GM12878 (cell line): Measurements from ENCODE around the gene RAB3C. TPM values are rescaled to one million over a fixed set of nuclear protein-coding genes. Genes with fewer than 3 reads are reported as not detected.

Experiments
- ATAC-seq: fragments of 200-7000 bp; cut with Tn5 transposase; 3 replicates; pipeline ENCODE4 v1.9.1; 2020; ENCODE audit warnings: mild to moderate bottlenecking, moderate library complexity
- BruUV-seq: library from RNA; stranded (reverse); fragments of 400-500 nt; replicated peaks from 2 replicates; lab custom pipeline; 2021; lab: Mats Ljungman, UMichigan
- CTCF ChIA-PET: fragments of 300-600 bp; sonication (Branson Sonifier 250); formaldehyde crosslinking; extraction: SDS; loops from one replicate; lab custom pipeline; 2021; ENCODE audit warnings: inconsistent platforms; lab: Yijun Ruan, JAX
- POLR2A ChIA-PET: fragments of 350-600 bp; formaldehyde crosslinking; extraction: SDS; loops from one replicate; lab custom pipeline; 2021; ENCODE audit warnings: inconsistent platforms; lab: Charles Lee
- RAD21 ChIA-PET: fragments of 300-600 bp; sonication (Branson Sonifier 250); formaldehyde crosslinking; loops from one replicate; lab custom pipeline; 2023; ENCODE audit warnings: antibody characterized with exemption; ENCODE audit not compliant: unreplicated experiment; lab: Charles Lee
- SMC1A ChIA-PET: fragments of 300-600 bp; sonication (Branson Sonifier 250); formaldehyde crosslinking; loops from one replicate; lab custom pipeline; 2023; ENCODE audit not compliant: unreplicated experiment, uncharacterized antibody; lab: Charles Lee
- DNase-seq: peaks from one replicate; pipeline ENCODE4 v3.0.0-alpha.2; 2011; ENCODE audit warnings: low read depth, low spot score
- FAIRE-seq: peaks from 3 replicates; lab custom pipeline; 2011; peaks lifted over from hg19 to GRCh38; lab: Jason Lieb, UNC
- H2AFZ ChIP-seq: 2 replicates; pipeline ENCODE4 v1.6.0; 2011; ENCODE audit warnings: low read depth, low read length, control low read depth; ENCODE audit not compliant: control insufficient read depth
- H3K27ac ChIP-seq: 2 replicates; pipeline ENCODE4 v1.5.1; 2011; ENCODE audit warnings: control low read depth; ENCODE audit not compliant: control insufficient read depth, insufficient read depth
- H3K27me3 ChIP-seq, 2 experiments: replicated peaks in 1 of 2; 2 replicates each; pipeline versions ENCODE4 v1.6.0 to v1.6.1; 2011; ENCODE audit warnings: low read length in 1 of 2; ENCODE audit not compliant: control insufficient read depth in 2 of 2, insufficient read depth in 2 of 2
- H3K36me3 ChIP-seq, 2 experiments: 2 replicates each; pipeline ENCODE4 v1.5.1; 2011; ENCODE audit warnings: low read length in 1 of 2; ENCODE audit not compliant: control insufficient read depth in 2 of 2, insufficient read depth in 2 of 2
- H3K4me1 ChIP-seq: 2 replicates; pipeline ENCODE4 v1.6.1; 2011; ENCODE audit warnings: mild to moderate bottlenecking, low read length, moderate library complexity, mixed read lengths; ENCODE audit not compliant: control insufficient read depth, insufficient read depth
- H3K4me2 ChIP-seq: 2 replicates; pipeline ENCODE4 v1.6.0; 2011; ENCODE audit warnings: control low read depth; ENCODE audit not compliant: control insufficient read depth, insufficient read depth
- H3K4me3 ChIP-seq: fragments of 200-600 bp; sonication (generic); 2 replicates; pipeline ENCODE4 v1.5.1; 2016
- H3K79me2 ChIP-seq: 2 replicates; pipeline ENCODE4 v1.6.0; 2011; ENCODE audit warnings: low read length; ENCODE audit not compliant: control insufficient read depth, insufficient read depth
- H3K9ac ChIP-seq: 2 replicates; pipeline ENCODE4 v1.8.0; 2011; ENCODE audit warnings: low read length, control low read depth, mixed read lengths; ENCODE audit not compliant: control insufficient read depth, insufficient read depth
- H3K9me3 ChIP-seq: replicated peaks from 3 replicates; pipeline ENCODE4 v1.5.1; 2011; ENCODE audit warnings: mild to moderate bottlenecking, low read length; ENCODE audit not compliant: control insufficient read depth, insufficient read depth
- H4K20me1 ChIP-seq: 2 replicates; pipeline ENCODE4 v1.6.0; 2011; ENCODE audit not compliant: control insufficient read depth, insufficient read depth
- ASH2L ChIP-seq: fragments of 300-600, 200-600 bp; sonication (generic); IDR thresholded peaks from 2 replicates; pipeline ENCODE4 v1.6.1; 2017; ENCODE audit warnings: low read depth, mild to moderate bottlenecking, borderline replicate concordance
- EED ChIP-seq: sonication (generic); IDR thresholded peaks from 2 replicates; pipeline ENCODE4 v1.6.1; 2016; ENCODE audit warnings: antibody characterized with exemption, low read depth
- EGR1 ChIP-seq, 2 experiments: IDR thresholded peaks; 1 replicate in 1 of 2; 2 replicates in 1 of 2; pipeline ENCODE4 v1.6.1; 2011 to 2012; ENCODE audit warnings: low read depth in 2 of 2, low read length in 2 of 2, borderline replicate concordance in 1 of 2, mild to moderate bottlenecking in 1 of 2, moderate library complexity in 1 of 2
- HDAC6 ChIP-seq: fragments of 200-600 bp; sonication (generic); IDR thresholded peaks from one replicate; pipeline ENCODE4 v1.8.0; 2017; ENCODE audit warnings: antibody characterized with exemption; ENCODE audit not compliant: unreplicated experiment
- MYC ChIP-seq: IDR thresholded peaks from 2 replicates; pipeline ENCODE4 v1.6.1; 2011; ENCODE audit warnings: mild to moderate bottlenecking, low read length, moderate library complexity, inconsistent platforms; ENCODE audit not compliant: insufficient read depth, insufficient replicate concordance, insufficient read length, severe bottlenecking
- NBN ChIP-seq: fragments of 450-650 bp; IDR thresholded peaks from 2 replicates; pipeline ENCODE4 v1.6.1; 2016
- NFXL1 ChIP-seq: fragments of 450-650 bp; IDR thresholded peaks from 2 replicates; pipeline ENCODE4 v1.6.1; 2017; ENCODE audit warnings: antibody characterized with exemption, mild to moderate bottlenecking, borderline replicate concordance
- NR2C2 ChIP-seq: IDR thresholded peaks from 2 replicates; pipeline ENCODE4 v1.6.1; 2011; ENCODE audit warnings: borderline replicate concordance, low read depth; ENCODE audit not compliant: control insufficient read depth, insufficient read length
- POLR2A ChIP-seq: IDR thresholded peaks from 2 replicates; pipeline ENCODE4 v1.6.1; 2011; ENCODE audit warnings: low read depth, mild to moderate bottlenecking, low read length
- RBBP5 ChIP-seq: fragments of 200-600 bp; sonication (generic); conservative IDR thresholded peaks from 2 replicates; pipeline ENCODE4 v1.6.1; 2016
- SMC3 ChIP-seq: IDR thresholded peaks from 2 replicates; pipeline ENCODE4 v1.6.1; 2011; ENCODE audit warnings: low read length, improper control_type of control experiment, borderline replicate concordance
- STAT3 ChIP-seq: IDR thresholded peaks from 2 replicates; pipeline ENCODE4 v1.6.1; 2011; ENCODE audit warnings: low read depth, low read length, improper control_type of control experiment
- USF2 ChIP-seq: IDR thresholded peaks from 2 replicates; pipeline ENCODE4 v1.6.1; 2011; ENCODE audit warnings: low read depth, low read length, improper control_type of control experiment, borderline replicate concordance
- ZNF217 ChIP-seq: fragments of 450-650 bp; IDR thresholded peaks from 2 replicates; pipeline ENCODE4 v1.6.1; 2017; ENCODE audit warnings: antibody characterized with exemption, mild to moderate bottlenecking
- ZNF384 ChIP-seq: IDR thresholded peaks from 2 replicates; pipeline ENCODE4 v1.6.1; 2012; ENCODE audit warnings: low read depth, mild to moderate bottlenecking, low read length, improper control_type of control experiment, borderline replicate concordance
- WGBS: methylation state at CpG from one replicate; pipeline ENCODE4 v1.1.6; 2016; ENCODE audit warnings: low lambda C conversion rate; ENCODE audit not compliant: insufficient replicate concordance, insufficient coverage; ENCODE audit errors: missing lambda C conversion rate; 5-methylcytosine and 5-hydroxymethylcytosine counted together
- in situ Hi-C: fragments of 300-500 bp; cut with MboI; formaldehyde crosslinking; loops from 9 replicates; pipeline ENCODE4 v1.14.3; 2018; ENCODE audit warnings: mixed read lengths
- intact Hi-C: fragments of 100-400 bp; cut with micrococcal nuclease; formaldehyde crosslinking; loops from one replicate; pipeline ENCODE4 v1.14.2; 2022; ENCODE audit not compliant: unreplicated experiment
- polyA plus RNA-seq, 11 experiments: library from polyadenylated mRNA; depleted of rRNA in 4 of 11; unstranded in 6 of 11; stranded (reverse) in 5 of 11; fragments of >200 nt; fragmentation: Nextera tagmentation in 4 of 11; fragmentation: Illumina TruSeq in 1 of 11; extraction: Ambion mirVana in 4 of 11; extraction: Trizol in 1 of 11; gene quantifications; 1 replicate in 1 of 11; 2 replicates in 10 of 11; pipeline versions ENCODE4 v1.2.1 to v1.2.3, GENCODE V29; 2011 to 2016; ENCODE audit warnings: inconsistent platforms in 2 of 11, missing spikeins in 2 of 11, low read depth in 1 of 11
- total RNA-seq, 4 experiments: library from RNA; depleted of rRNA in 3 of 4; stranded (reverse); fragments of >200 nt in 3 of 4; fragmentation: Illumina TruSeq in 1 of 4; extraction: Trizol in 1 of 4; gene quantifications; 2 replicates each; pipeline versions ENCODE4 v1.2.1 to v1.2.3, GENCODE V29; 2013 to 2021
- TF ChIP-seq, protein P1 (sequence below): IDR thresholded peaks from 2 replicates; pipeline ENCODE4 v1.6.1; 2011; ENCODE audit warnings: borderline replicate concordance, low read depth, mild to moderate bottlenecking, moderate library complexity, low read length; ENCODE audit not compliant: insufficient read depth, poor library complexity, severe bottlenecking
- TF ChIP-seq, protein P2 (sequence below): IDR thresholded peaks from 2 replicates; pipeline ENCODE4 v1.6.1; 2012; ENCODE audit warnings: low read depth, low read length, improper control_type of control experiment

RAB3C gene
- total and polyA plus RNA-seq, 10 of the 15 experiments (the other 5 are each of a cell fraction or from before 2014, with no cell fraction given): not detected

GRCh38 chr5:58635416-58635815 is 52.5 kb downstream of the RAB3C start:
- no peaks in the 10 kb centered on the region for H3K9me3 ChIP-seq
- no peak overlapping the region for H3K27ac ChIP-seq
- H3K4me1 ChIP-seq: no peaks in the 10 kb centered on the region
- no TSS peak for BruUV-seq
- FAIRE-seq: no peak
- H3K4me2 ChIP-seq: no peak overlapping the region
- no peaks in the 10 kb centered on the region for H4K20me1 ChIP-seq
- no peak overlapping the region for H3K9ac ChIP-seq
- ChIA-PET SMC1A (interaction anchor here (0.7 kb wide), 1 partner anchor 14 kb away, joined by 3 read pairs; no protein-coding TSS in a partner anchor), POLR2A (no interaction called here), RAD21 (no interaction called here), CTCF (no interaction called here)
- DNase-seq: no peak
- no peak for ATAC-seq
- in situ Hi-C loops: no loop called here
- 28% methylated on average over 2 of the region's 2 CpGs for WGBS
- no peak overlapping the region for H3K4me3 ChIP-seq
- no peaks in the 10 kb centered on the region for H3K27me3 ChIP-seq
- H3K79me2 ChIP-seq: no peaks in the 10 kb centered on the region
- intact Hi-C loops: no loop called here
- no peak for TF ChIP-seq SMC3
- TF ChIP-seq, protein P1, sequence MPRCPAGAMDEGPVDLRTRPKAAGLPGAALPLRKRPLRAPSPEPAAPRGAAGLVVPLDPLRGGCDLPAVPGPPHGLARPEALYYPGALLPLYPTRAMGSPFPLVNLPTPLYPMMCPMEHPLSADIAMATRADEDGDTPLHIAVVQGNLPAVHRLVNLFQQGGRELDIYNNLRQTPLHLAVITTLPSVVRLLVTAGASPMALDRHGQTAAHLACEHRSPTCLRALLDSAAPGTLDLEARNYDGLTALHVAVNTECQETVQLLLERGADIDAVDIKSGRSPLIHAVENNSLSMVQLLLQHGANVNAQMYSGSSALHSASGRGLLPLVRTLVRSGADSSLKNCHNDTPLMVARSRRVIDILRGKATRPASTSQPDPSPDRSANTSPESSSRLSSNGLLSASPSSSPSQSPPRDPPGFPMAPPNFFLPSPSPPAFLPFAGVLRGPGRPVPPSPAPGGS: no peak
- TF ChIP-seq, protein P2, sequence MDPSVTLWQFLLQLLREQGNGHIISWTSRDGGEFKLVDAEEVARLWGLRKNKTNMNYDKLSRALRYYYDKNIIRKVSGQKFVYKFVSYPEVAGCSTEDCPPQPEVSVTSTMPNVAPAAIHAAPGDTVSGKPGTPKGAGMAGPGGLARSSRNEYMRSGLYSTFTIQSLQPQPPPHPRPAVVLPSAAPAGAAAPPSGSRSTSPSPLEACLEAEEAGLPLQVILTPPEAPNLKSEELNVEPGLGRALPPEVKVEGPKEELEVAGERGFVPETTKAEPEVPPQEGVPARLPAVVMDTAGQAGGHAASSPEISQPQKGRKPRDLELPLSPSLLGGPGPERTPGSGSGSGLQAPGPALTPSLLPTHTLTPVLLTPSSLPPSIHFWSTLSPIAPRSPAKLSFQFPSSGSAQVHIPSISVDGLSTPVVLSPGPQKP: no peak
- no peak for TF ChIP-seq NFXL1
- TF ChIP-seq NR2C2: no peak
- no peak for TF ChIP-seq ZNF384
- TF ChIP-seq RBBP5: no peak
- no peak for TF ChIP-seq USF2
- no peak for TF ChIP-seq ASH2L
- TF ChIP-seq POLR2A: no peak
- TF ChIP-seq EED: no peak
- no peak for TF ChIP-seq ZNF217
- no peak for TF ChIP-seq HDAC6
- TF ChIP-seq EGR1 (IDR thresholded peaks at IDR 0.05; ENCODE audit: borderline replicate concordance in 1 of 2, low read depth in 2 of 2, low read length in 2 of 2): no peak
- no peak for TF ChIP-seq STAT3
- no peak for TF ChIP-seq NBN
- TF ChIP-seq MYC: no peak
- no peaks in the 10 kb centered on the region for H3K36me3 ChIP-seq
- H2AFZ ChIP-seq: no peak overlapping the region
